CD14-positive monocyte (primary cell): Measurements from ENCODE around the gene AREL1. TPM values are rescaled to one million over a fixed set of nuclear protein-coding genes. Genes with fewer than 3 reads are reported as not detected.

Experiments used
- DNase-seq, 3 donors: peaks; one replicate each; pipeline ENCODE4 v3.0.0-alpha.2; 2011 to 2022
- H2AFZ ChIP-seq: 2 replicates; pipeline ENCODE4 v1.6.0; 2012; ENCODE audit warnings: mild to moderate bottlenecking, low read depth, low read length, inconsistent platforms; ENCODE audit not compliant: insufficient read depth, poor library complexity, severe bottlenecking
- H3K27ac ChIP-seq, 2 donors: 1 replicate in 1 of 2; 2 replicates in 1 of 2; pipeline ENCODE4 v1.5.1; 2012 to 2013; ENCODE audit warnings: low read length in 2 of 2, control low read depth in 1 of 2, inconsistent platforms in 1 of 2, low read depth in 1 of 2, mild to moderate bottlenecking in 1 of 2
- H3K27me3 ChIP-seq, 2 donors: one replicate each; pipeline versions ENCODE4 v1.6.0 to v1.6.1; 2011 to 2013; ENCODE audit warnings: low read length in 2 of 2; ENCODE audit not compliant: control insufficient read depth in 2 of 2, insufficient read depth in 2 of 2
- H3K36me3 ChIP-seq, 2 donors: replicated peaks in 1 of 2; 1 replicate in 1 of 2; 2 replicates in 1 of 2; pipeline versions ENCODE4 v1.5.1 to v1.6.1; 2012 to 2013; ENCODE audit warnings: low read length in 2 of 2, control low read depth in 1 of 2, inconsistent platforms in 1 of 2, mild to moderate bottlenecking in 1 of 2; ENCODE audit not compliant: insufficient read depth in 2 of 2, control insufficient read depth in 1 of 2
- H3K4me1 ChIP-seq, 2 donors: 1 replicate in 1 of 2; 2 replicates in 1 of 2; pipeline versions ENCODE4 v1.5.1 to v1.6.1; 2012 to 2013; ENCODE audit warnings: low read length in 2 of 2, control low read depth in 1 of 2, inconsistent platforms in 1 of 2, mild to moderate bottlenecking in 1 of 2, moderate library complexity in 1 of 2; ENCODE audit not compliant: insufficient read depth in 2 of 2, control insufficient read depth in 1 of 2
- H3K4me2 ChIP-seq: replicated peaks from 2 replicates; pipeline ENCODE3; 2012; ENCODE audit warnings: low read length, moderate library complexity, mild to moderate bottlenecking; ENCODE audit not compliant: poor library complexity, severe bottlenecking; ENCODE audit errors: extremely low read depth
- H3K4me3 ChIP-seq, 3 experiments: fragments of 200-600 bp in 1 of 3; sonication (generic) in 1 of 3; replicated peaks in 1 of 3; 1 replicate in 2 of 3; 2 replicates in 1 of 3; pipeline ENCODE4 v1.5.1; 2011 to 2013; ENCODE audit warnings: low read length in 3 of 3, mild to moderate bottlenecking in 3 of 3, control low read depth in 2 of 3, low read depth in 2 of 3, inconsistent platforms in 1 of 3, moderate library complexity in 1 of 3
- H3K79me2 ChIP-seq: 2 replicates; pipeline ENCODE4 v1.6.0; 2012; ENCODE audit warnings: mild to moderate bottlenecking, control low read depth, inconsistent platforms, low read length, moderate library complexity; ENCODE audit not compliant: insufficient read depth
- H3K9ac ChIP-seq: 2 replicates; pipeline ENCODE4 v1.6.0; 2017; ENCODE audit warnings: low read length, mild to moderate bottlenecking; ENCODE audit not compliant: insufficient read depth, poor library complexity, severe bottlenecking
- H3K9me3 ChIP-seq, 2 donors: replicated peaks in 1 of 2; 1 replicate in 1 of 2; 2 replicates in 1 of 2; pipeline versions ENCODE4 v1.5.1 to v1.6.1; 2012 to 2013; ENCODE audit warnings: low read length in 2 of 2, control low read depth in 1 of 2; ENCODE audit not compliant: control insufficient read depth in 1 of 2, insufficient read depth in 1 of 2
- H4K20me1 ChIP-seq: 2 replicates; pipeline ENCODE4 v1.6.0; 2012; ENCODE audit warnings: mild to moderate bottlenecking, low read length, control low read depth, moderate library complexity; ENCODE audit not compliant: insufficient read depth
- H3K27ac Mint-ChIP-seq, 7 donors: one replicate each; pipeline ENCODE4 v1.8.0; 2020; ENCODE audit warnings: mild to moderate bottlenecking in 7 of 7, mixed read lengths in 7 of 7, moderate library complexity in 6 of 7, inconsistent platforms in 2 of 7
- H3K27me3 Mint-ChIP-seq, 3 donors: one replicate each; pipeline ENCODE4 v1.8.0; 2021 to 2022; ENCODE audit warnings: low read depth in 3 of 3, mild to moderate bottlenecking in 3 of 3, mixed read lengths in 3 of 3, moderate library complexity in 3 of 3, inconsistent platforms in 1 of 3
- H3K36me3 Mint-ChIP-seq, 2 donors: one replicate each; pipeline ENCODE4 v1.8.0; 2020; ENCODE audit warnings: mixed read lengths in 2 of 2, inconsistent platforms in 1 of 2, mild to moderate bottlenecking in 1 of 2
- H3K4me1 Mint-ChIP-seq: one replicate; pipeline ENCODE4 v1.8.0; 2020; ENCODE audit warnings: mild to moderate bottlenecking, mixed read lengths
- H3K4me3 Mint-ChIP-seq, 2 donors: one replicate each; pipeline ENCODE4 v1.8.0; 2020; ENCODE audit warnings: mild to moderate bottlenecking in 2 of 2, mixed read lengths in 2 of 2, moderate library complexity in 1 of 2
- H3K9me3 Mint-ChIP-seq, 7 donors: one replicate each; pipeline ENCODE4 v1.8.0; 2020 to 2022; ENCODE audit warnings: mixed read lengths in 7 of 7, mild to moderate bottlenecking in 6 of 7, moderate library complexity in 6 of 7, inconsistent platforms in 2 of 7
- WGBS: methylation state at CpG from one replicate; pipeline ENCODE4 v1.1.5; 2013; ENCODE audit warnings: missing lambda C conversion rate; ENCODE audit not compliant: insufficient coverage; 5-methylcytosine and 5-hydroxymethylcytosine counted together
- intact Hi-C, 2 donors: fragments of 100-400 bp; cut with micrococcal nuclease; formaldehyde crosslinking; loops; one replicate each; pipeline versions ENCODE4 v1.15.0 to v1.15.1; 2023
- polyA plus RNA-seq, 3 donors: library from polyadenylated mRNA; depleted of rRNA in 1 of 3; unstranded in 2 of 3; stranded (reverse) in 1 of 3; fragments of 300-500 nt in 2 of 3; fragments of >200 nt in 1 of 3; fragmentation: Illumina TruSeq in 2 of 3; gene quantifications; 1 replicate in 2 of 3; 2 replicates in 1 of 3; pipeline ENCODE4 v1.2.3, GENCODE V29; 2012 to 2021
- TF ChIP-seq, protein P1 (sequence below): fragments of 200-600 bp; IDR thresholded peaks from one replicate; pipeline ENCODE4 v1.8.0; 2022; ENCODE audit warnings: antibody characterized with exemption, mild to moderate bottlenecking

The AREL1 gene
- polyA plus RNA-seq, 3 donors = 12.5 to 23.3 (median 20.0) TPM

DNA sequence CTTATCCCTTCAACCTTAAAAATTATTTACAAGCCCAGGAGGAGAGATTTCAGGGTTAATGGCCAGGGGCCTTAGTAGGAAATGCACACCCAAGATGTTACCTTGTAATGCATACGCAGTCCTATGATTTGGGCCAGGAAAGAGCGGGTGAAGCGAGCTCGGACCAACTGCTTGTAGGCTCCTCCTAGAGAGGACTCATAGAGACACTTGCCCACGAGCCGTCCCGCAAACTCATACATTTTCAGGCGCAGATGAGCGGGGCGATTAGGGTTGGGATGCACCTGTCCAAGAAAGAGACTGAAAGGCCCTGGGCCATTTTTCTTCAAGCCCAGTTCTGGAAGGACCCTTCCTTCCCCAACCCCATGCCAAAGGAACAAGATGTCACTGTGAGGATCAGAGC, 43.0 kb downstream of the AREL1 start:
- H3K9me3 Mint-ChIP-seq = no peaks in the 10 kb centered on the region
- H3K27me3 Mint-ChIP-seq = no peaks in the 10 kb centered on the region

DNA sequence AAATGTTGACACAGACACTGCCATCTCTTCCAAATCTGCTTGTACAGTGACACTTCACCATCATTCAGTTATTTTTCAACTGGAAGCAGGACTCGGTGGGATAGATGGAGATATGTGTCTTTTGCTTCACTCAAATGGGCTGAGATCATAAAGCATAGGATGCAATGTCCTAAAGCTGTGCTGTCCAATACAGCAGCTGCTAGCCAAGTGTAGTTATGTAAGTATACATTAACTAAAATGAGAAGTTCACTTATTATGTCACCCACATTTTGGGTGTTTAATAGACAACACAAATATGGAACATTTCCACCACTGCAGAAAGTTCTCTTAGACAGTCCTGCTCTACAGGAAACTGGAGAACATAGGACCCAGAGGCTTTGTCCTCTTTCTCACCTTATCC, 43.6 kb downstream of the AREL1 start:
- peaks cover 95% of the 10 kb centered on the region in 2 donors for H3K36me3 Mint-ChIP-seq

More for the DNA sequence above, 43.0 kb downstream of the AREL1 start:
- Histone ChIP-seq H2AFZ (no peak overlapping the region), H3K27me3 (no peaks in the 10 kb centered on the region), H3K9ac (no peak overlapping the region), H3K9me3 (no peaks in the 10 kb centered on the region), H4K20me1 (no peaks in the 10 kb centered on the region), H3K4me1 (no peaks in the 10 kb centered on the region), H3K79me2 (no peaks in the 10 kb centered on the region), H3K27ac (no peak overlapping the region), H3K36me3 (peaks cover 98 to 100% of the 10 kb centered on the region in 2 donors), H3K4me3 (no peak overlapping the region), H3K4me2 (no peak overlapping the region)
- H3K4me1 Mint-ChIP-seq = no peaks in the 10 kb centered on the region
- 95% methylated on average over 4 of the region's 10 CpGs for WGBS
- DNase-seq = no peak
- H3K4me3 Mint-ChIP-seq = no peak overlapping the region
- H3K27ac Mint-ChIP-seq = peak overlapping the region in 1 of 7 donors; percentile 24
- H3K36me3 Mint-ChIP-seq = peaks cover 94% of the 10 kb centered on the region in 2 donors
- TF ChIP-seq, protein P1, sequence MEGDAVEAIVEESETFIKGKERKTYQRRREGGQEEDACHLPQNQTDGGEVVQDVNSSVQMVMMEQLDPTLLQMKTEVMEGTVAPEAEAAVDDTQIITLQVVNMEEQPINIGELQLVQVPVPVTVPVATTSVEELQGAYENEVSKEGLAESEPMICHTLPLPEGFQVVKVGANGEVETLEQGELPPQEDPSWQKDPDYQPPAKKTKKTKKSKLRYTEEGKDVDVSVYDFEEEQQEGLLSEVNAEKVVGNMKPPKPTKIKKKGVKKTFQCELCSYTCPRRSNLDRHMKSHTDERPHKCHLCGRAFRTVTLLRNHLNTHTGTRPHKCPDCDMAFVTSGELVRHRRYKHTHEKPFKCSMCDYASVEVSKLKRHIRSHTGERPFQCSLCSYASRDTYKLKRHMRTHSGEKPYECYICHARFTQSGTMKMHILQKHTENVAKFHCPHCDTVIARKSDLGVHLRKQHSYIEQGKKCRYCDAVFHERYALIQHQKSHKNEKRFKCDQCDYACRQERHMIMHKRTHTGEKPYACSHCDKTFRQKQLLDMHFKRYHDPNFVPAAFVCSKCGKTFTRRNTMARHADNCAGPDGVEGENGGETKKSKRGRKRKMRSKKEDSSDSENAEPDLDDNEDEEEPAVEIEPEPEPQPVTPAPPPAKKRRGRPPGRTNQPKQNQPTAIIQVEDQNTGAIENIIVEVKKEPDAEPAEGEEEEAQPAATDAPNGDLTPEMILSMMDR = no peak
- intact Hi-C loops = no loop called here

More for the DNA sequence above, 43.6 kb downstream of the AREL1 start:
- no peaks in the 10 kb centered on the region for H3K4me1 Mint-ChIP-seq
- H3K27ac ChIP-seq = no peak overlapping the region
- DNase-seq = no peak
- no peak overlapping the region for H3K4me3 ChIP-seq
- no peaks in the 10 kb centered on the region for H3K9me3 Mint-ChIP-seq
- H3K27me3 ChIP-seq = no peaks in the 10 kb centered on the region
- no CpG with 5 or more reads among the region's 1 CpG for WGBS
- no peak overlapping the region for H3K4me2 ChIP-seq
- intact Hi-C loops = no loop called here
- H2AFZ ChIP-seq = no peak overlapping the region
- no peaks in the 10 kb centered on the region for H3K27me3 Mint-ChIP-seq
- H3K4me3 Mint-ChIP-seq = no peak overlapping the region
- no peaks in the 10 kb centered on the region for H3K79me2 ChIP-seq
- H3K36me3 ChIP-seq = peaks cover 98 to 100% of the 10 kb centered on the region in 2 donors
- H3K9me3 ChIP-seq = no peaks in the 10 kb centered on the region
- H4K20me1 ChIP-seq = no peaks in the 10 kb centered on the region
- H3K9ac ChIP-seq = no peak overlapping the region
- H3K4me1 ChIP-seq = no peaks in the 10 kb centered on the region
- peak overlapping the region in 1 of 7 donors; percentile 63 for H3K27ac Mint-ChIP-seq
- TF ChIP-seq, protein P1 = no peak
